AG04450 (cell line): ENCODE data around the gene ABHD13. TPM values are rescaled to one million over a fixed set of nuclear protein-coding genes. Genes with fewer than 3 reads are reported as not detected.

Experiments used
- CTCF ChIA-PET: fragments of 300-600, 350-600 bp; formaldehyde crosslinking; extraction: SDS; loops from one replicate; lab custom pipeline; 2022; ENCODE audit warnings: antibody characterized with exemption, inconsistent platforms; lab: Charles Lee
- POLR2A ChIA-PET: fragments of 350-600 bp; formaldehyde crosslinking; extraction: SDS; loops from one replicate; lab custom pipeline; 2021; ENCODE audit warnings: antibody characterized with exemption, inconsistent platforms; lab: Yijun Ruan, JAX
- DNase-seq: peaks from one replicate; pipeline ENCODE4 v3.0.0-alpha.2; 2011; ENCODE audit warnings: low read depth, low spot score
- H3K27ac ChIP-seq: one replicate; pipeline ENCODE4 v1.5.1; 2012; ENCODE audit warnings: low read depth, low read length, control low read depth
- H3K27me3 ChIP-seq: one replicate; pipeline ENCODE4 v1.6.0; 2012; ENCODE audit warnings: low read length; ENCODE audit not compliant: control insufficient read depth, insufficient read depth
- H3K4me3 ChIP-seq: 2 replicates; pipeline ENCODE4 v1.5.1; 2011; ENCODE audit warnings: mild to moderate bottlenecking, low read depth, low read length, control low read depth
- H3K9me3 ChIP-seq: 2 replicates; pipeline ENCODE4 v1.5.1; 2012; ENCODE audit warnings: low read length; ENCODE audit not compliant: control insufficient read depth, insufficient read depth
- CTCF ChIP-seq: IDR thresholded peaks from 2 replicates; pipeline ENCODE4 v1.5.1; 2011; ENCODE audit warnings: low read depth, low read length, control low read depth, inconsistent platforms
- polyA plus RNA-seq: library from polyadenylated mRNA; depleted of rRNA; stranded (reverse); fragments of >200 nt; gene quantifications from 2 replicates; pipeline ENCODE4 v1.2.3, GENCODE V29; 2011; rRNA removed

The ABHD13 gene
- polyA plus RNA-seq, 1 experiment = 8.9 TPM

- TF ChIP-seq CTCF = no peak
- ChIA-PET POLR2A (no interaction called here), CTCF (no interaction called here)
- Histone ChIP-seq H3K27me3 (no peaks in the 10 kb centered on the region), H3K27ac (no peak overlapping the region), H3K4me3 (no peak overlapping the region), H3K9me3 (no peaks in the 10 kb centered on the region)
- no peak for DNase-seq
Observed at GRCh38 chr13:108281901-108282300, 63.7 kb downstream of the ABHD13 start.

GRCh38 chr13:108283110-108283509, 64.9 kb downstream of the ABHD13 start:
- H3K9me3 ChIP-seq = no peaks in the 10 kb centered on the region
- TF ChIP-seq CTCF = no peak
- CTCF ChIA-PET = no interaction called here
- no peak overlapping the region for H3K27ac ChIP-seq
- POLR2A ChIA-PET = no interaction called here
- H3K4me3 ChIP-seq = no peak overlapping the region
- no peak for DNase-seq
- H3K27me3 ChIP-seq = no peaks in the 10 kb centered on the region

Other genes with a start within 250 kb of the ABHD13 start
- gene LIG4, start 2.9 kb upstream of the ABHD13 start, polyA plus RNA-seq = 7.5 and 10.4 TPM in 2 replicates
- gene TNFSF13B, start 51.3 kb downstream of the ABHD13 start, polyA plus RNA-seq = 0.48 and 1.1 TPM in 2 replicates